Epithelial cell of proximal tubule (primary cell): ENCODE results near the gene PCMTD2. TPM values are rescaled to one million over a fixed set of nuclear protein-coding genes. Genes with fewer than 3 reads are reported as not detected.

Source experiments
- DNase-seq: peaks from one replicate; pipeline ENCODE4 v3.0.0-alpha.2; 2011; ENCODE audit warnings: low read depth
- H3K4me3 ChIP-seq: 2 replicates; pipeline ENCODE4 v1.5.1; 2011; ENCODE audit warnings: low read depth, mild to moderate bottlenecking, low read length
- CTCF ChIP-seq: conservative IDR thresholded peaks from 2 replicates; pipeline ENCODE4 v1.5.1; 2012; ENCODE audit warnings: low read depth, mild to moderate bottlenecking, low read length
- total RNA-seq: library from RNA; depleted of rRNA; stranded (reverse); fragments of >200 nt; gene quantifications from 2 replicates; pipeline ENCODE4 v1.2.3, GENCODE V29; 2015

The PCMTD2 gene
- total RNA-seq, 1 donor from 2014 or later, result 44.7 TPM

GRCh38 chr20:64253000-64253383 is 2.6 kb upstream of the PCMTD2 start:
- no peak overlapping the region for H3K4me3 ChIP-seq
- DNase-seq, result no peak
- no peak for TF ChIP-seq CTCF

GRCh38 chr20:64253443-64253842 is 2.1 kb upstream of the PCMTD2 start:
- H3K4me3 ChIP-seq, result no peak overlapping the region
- DNase-seq, result no peak
- no peak for TF ChIP-seq CTCF

GRCh38 chr20:64254156-64254555 is 1.4 kb upstream of the PCMTD2 start:
- no peak overlapping the region for H3K4me3 ChIP-seq
- DNase-seq, result no peak
- TF ChIP-seq CTCF, result no peak

- no peak for DNase-seq
- peak overlapping the region; percentile 89 for H3K4me3 ChIP-seq
- no peak for TF ChIP-seq CTCF
Measured at GRCh38 chr20:64254571-64255360, 782 bp upstream of the PCMTD2 start.

GRCh38 chr20:64256282-64256935 is 861 bp downstream of the PCMTD2 start:
- H3K4me3 ChIP-seq, result peak overlapping the region; percentile 89
- no peak for DNase-seq
- TF ChIP-seq CTCF, result no peak

GRCh38 chr20:64257107-64257757 is 1.7 kb downstream of the PCMTD2 start:
- TF ChIP-seq CTCF, result no peak
- no peak for DNase-seq
- H3K4me3 ChIP-seq, result peak overlapping the region; percentile 89
